Smooth muscle cell (in vitro differentiated cells): ENCODE measurements around the gene FAT1. TPM values are rescaled to one million over a fixed set of nuclear protein-coding genes. Genes with fewer than 3 reads are reported as not detected.

ENCODE experiments used
- DNase-seq: peaks from one replicate; lab custom pipeline; 2025; ENCODE audit not compliant: unreplicated experiment; lab: John Stamatoyannopoulos, UW
- H2AFZ ChIP-seq: fragments of 200-600 bp; sonication (generic); 2 replicates; pipeline ENCODE4 v1.6.0; 2016; ENCODE audit warnings: antibody characterized with exemption, low read depth, mild to moderate bottlenecking
- H3F3A ChIP-seq: fragments of 200-600 bp; sonication (generic); 2 replicates; pipeline ENCODE4 v1.6.0; 2017; ENCODE audit warnings: antibody characterized with exemption, low read depth
- H3K27ac ChIP-seq: fragments of 200-600 bp; sonication (generic); 2 replicates; pipeline ENCODE4 v1.5.1; 2016; ENCODE audit warnings: low read depth, mild to moderate bottlenecking
- H3K27me3 ChIP-seq: fragments of 200-600 bp; sonication (generic); 2 replicates; pipeline ENCODE4 v1.6.1; 2016; ENCODE audit warnings: low read depth, mild to moderate bottlenecking
- H3K36me3 ChIP-seq: fragments of 200-600 bp; sonication (generic); 2 replicates; pipeline ENCODE4 v1.5.1; 2016; ENCODE audit warnings: low read depth
- H3K4me1 ChIP-seq: fragments of 200-600 bp; sonication (generic); 2 replicates; pipeline ENCODE4 v1.5.1; 2016; ENCODE audit warnings: low read depth
- H3K4me2 ChIP-seq: fragments of 200-600 bp; sonication (generic); 2 replicates; pipeline ENCODE4 v1.6.0; 2016; ENCODE audit warnings: mild to moderate bottlenecking
- H3K4me3 ChIP-seq: fragments of 200-600 bp; sonication (generic); 2 replicates; pipeline ENCODE4 v1.5.1; 2016; ENCODE audit warnings: mild to moderate bottlenecking
- H3K79me2 ChIP-seq: fragments of 200-600 bp; sonication (generic); 2 replicates; pipeline ENCODE4 v1.6.0; 2016; ENCODE audit warnings: low read depth, mild to moderate bottlenecking
- H3K9ac ChIP-seq: fragments of 200-600 bp; sonication (generic); 2 replicates; pipeline ENCODE4 v1.6.0; 2016; ENCODE audit warnings: low read depth
- H3K9me3 ChIP-seq: fragments of 200-600 bp; sonication (generic); replicated peaks from 2 replicates; pipeline ENCODE4 v1.5.1; 2016; ENCODE audit warnings: low read depth
- H4K20me1 ChIP-seq: fragments of 200-600 bp; sonication (generic); 2 replicates; pipeline ENCODE4 v1.6.0; 2016; ENCODE audit warnings: low read depth
- CTCF ChIP-seq: fragments of 200-600 bp; sonication (generic); IDR thresholded peaks from 2 replicates; pipeline ENCODE4 v1.5.1; 2017; ENCODE audit warnings: borderline replicate concordance, mild to moderate bottlenecking, antibody characterized with exemption; ENCODE audit not compliant: insufficient read depth, poor library complexity, severe bottlenecking
- WGBS: methylation state at CpG from one replicate; pipeline ENCODE4 v1.1.7; 2016; ENCODE audit warnings: low lambda C conversion rate; 5-methylcytosine and 5-hydroxymethylcytosine counted together
- polyA plus RNA-seq: library from polyadenylated mRNA; unstranded; fragments of >200 nt; fragmentation: Nextera tagmentation; extraction: Ambion mirVana; gene quantifications from 2 replicates; pipeline ENCODE4 v1.2.1, GENCODE V29; 2016
- total RNA-seq: library from RNA; depleted of rRNA; stranded (reverse); fragments of >200 nt; gene quantifications from 2 replicates; pipeline ENCODE4 v1.2.3, GENCODE V29; 2014

Gene FAT1
- total and polyA plus RNA-seq, 2 experiments from 2014 or later: 42.4 to 395 TPM

GRCh38 chr4:186693894-186694293, 29.8 kb downstream of the FAT1 start:
- no peak overlapping the region for H3K9ac ChIP-seq
- no peak for DNase-seq
- H2AFZ ChIP-seq: no peak overlapping the region
- H3K4me3 ChIP-seq: no peak overlapping the region
- H3K27me3 ChIP-seq: no peaks in the 10 kb centered on the region
- peaks cover 92% of the 10 kb centered on the region for H4K20me1 ChIP-seq
- H3K9me3 ChIP-seq: no peaks in the 10 kb centered on the region
- TF ChIP-seq CTCF: no peak
- peaks cover 10% of the 10 kb centered on the region for H3K4me1 ChIP-seq
- no peaks in the 10 kb centered on the region for H3F3A ChIP-seq
- H3K79me2 ChIP-seq: peaks cover 83% of the 10 kb centered on the region
- peaks cover 6% of the 10 kb centered on the region for H3K36me3 ChIP-seq
- no peak overlapping the region for H3K27ac ChIP-seq
- no peak overlapping the region for H3K4me2 ChIP-seq
- WGBS: 97% methylated on average over 3 of the region's 3 CpGs

- no peak overlapping the region for H3K4me3 ChIP-seq
- DNase-seq: no peak
- WGBS: 86% methylated on average over 17 of the region's 17 CpGs
- H3K36me3 ChIP-seq: peaks cover 6% of the 10 kb centered on the region
- H3K4me1 ChIP-seq: peaks cover 17% of the 10 kb centered on the region
- no peak for TF ChIP-seq CTCF
- no peaks in the 10 kb centered on the region for H3K9me3 ChIP-seq
- no peak overlapping the region for H3K27ac ChIP-seq
- H4K20me1 ChIP-seq: peaks cover 92% of the 10 kb centered on the region
- H3K79me2 ChIP-seq: peaks cover 83% of the 10 kb centered on the region
- no peaks in the 10 kb centered on the region for H3F3A ChIP-seq
- no peaks in the 10 kb centered on the region for H3K27me3 ChIP-seq
- no peak overlapping the region for H2AFZ ChIP-seq
- H3K9ac ChIP-seq: no peak overlapping the region
- no peak overlapping the region for H3K4me2 ChIP-seq
These were observed 30.4 kb downstream of the FAT1 start for GRCh38 chr4:186693159-186693815.

- Histone ChIP-seq H3K36me3 (no peaks in the 10 kb centered on the region), H3K27me3 (no peaks in the 10 kb centered on the region), H3K4me2 (no peak overlapping the region), H3K79me2 (peaks cover 83% of the 10 kb centered on the region), H3K4me3 (no peak overlapping the region), H3K9ac (no peak overlapping the region), H4K20me1 (peaks cover 92% of the 10 kb centered on the region), H2AFZ (no peak overlapping the region), H3K9me3 (no peaks in the 10 kb centered on the region), H3K27ac (no peak overlapping the region), H3K4me1 (peaks cover 34% of the 10 kb centered on the region), H3F3A (no peaks in the 10 kb centered on the region)
- 98% methylated on average over 5 of the region's 5 CpGs for WGBS
- no peak for TF ChIP-seq CTCF
- no peak for DNase-seq
These were observed 32.3 kb downstream of the FAT1 start for GRCh38 chr4:186691396-186691795.

- Histone ChIP-seq H3K4me2 (no peak overlapping the region), H3K27ac (no peak overlapping the region), H3K79me2 (peaks cover 67% of the 10 kb centered on the region), H4K20me1 (peaks cover 95% of the 10 kb centered on the region), H3K4me3 (no peak overlapping the region), H3K4me1 (peaks cover 51% of the 10 kb centered on the region), H3K36me3 (no peaks in the 10 kb centered on the region), H3F3A (no peaks in the 10 kb centered on the region), H2AFZ (no peak overlapping the region), H3K9me3 (no peaks in the 10 kb centered on the region), H3K27me3 (no peaks in the 10 kb centered on the region), H3K9ac (no peak overlapping the region)
- WGBS: 67% methylated on average over 7 of the region's 7 CpGs
- no peak for TF ChIP-seq CTCF
- no peak for DNase-seq
These were observed 34.2 kb downstream of the FAT1 start for GRCh38 chr4:186689476-186689875.
